HG03060 (cell line): ENCODE data around the gene ESR2.

ENCODE experiments used
- ATAC-seq: cut with Tn5 transposase; IDR thresholded peaks from one replicate; pipeline ENCODE4 v1.9.1; 2021; ENCODE audit warnings: low read depth, moderate number of reproducible peaks; ENCODE audit not compliant: unreplicated experiment

The ESR2 gene

GRCh38 chr14:64107438-64107837 lies 186.7 kb downstream of the ESR2 start:
- no peak for ATAC-seq

GRCh38 chr14:64098120-64098519 lies 196.1 kb downstream of the ESR2 start:
- ATAC-seq = no peak

- no peak for ATAC-seq
Observed at GRCh38 chr14:64095620-64096019, 198.6 kb downstream of the ESR2 start.

GRCh38 chr14:64092940-64093339 lies 201.2 kb downstream of the ESR2 start:
- ATAC-seq = no peak

- ATAC-seq = no peak
Observed at GRCh38 chr14:64092338-64092737, 201.8 kb downstream of the ESR2 start.

GRCh38 chr14:64091217-64091616 lies 203.0 kb downstream of the ESR2 start:
- ATAC-seq = no peak

- no peak for ATAC-seq
Observed at GRCh38 chr14:64089920-64090319, 204.3 kb downstream of the ESR2 start.

GRCh38 chr14:64088647-64088964 lies 205.6 kb downstream of the ESR2 start:
- no peak for ATAC-seq

GRCh38 chr14:64082837-64083236 lies 211.3 kb downstream of the ESR2 start:
- ATAC-seq = no peak

GRCh38 chr14:64081174-64081746 lies 212.9 kb downstream of the ESR2 start:
- no peak for ATAC-seq

- no peak for ATAC-seq
Observed at GRCh38 chr14:64080452-64080851, 213.7 kb downstream of the ESR2 start.

GRCh38 chr14:64075613-64076005 lies 218.6 kb downstream of the ESR2 start:
- ATAC-seq = no peak

GRCh38 chr14:64074961-64075612 lies 219.1 kb downstream of the ESR2 start:
- ATAC-seq = no peak

- ATAC-seq = no peak
Observed at GRCh38 chr14:64069634-64070359, 224.4 kb downstream of the ESR2 start.

- no peak for ATAC-seq
Observed at GRCh38 chr14:64064447-64064846, 229.7 kb downstream of the ESR2 start.

GRCh38 chr14:64062381-64063115 lies 231.6 kb downstream of the ESR2 start:
- no peak for ATAC-seq

- no peak for ATAC-seq
Observed at GRCh38 chr14:64061706-64062105, 232.5 kb downstream of the ESR2 start.

- ATAC-seq = no peak
Observed at GRCh38 chr14:64061115-64061514, 233.1 kb downstream of the ESR2 start.

- no peak for ATAC-seq
Observed at GRCh38 chr14:64060648-64061096, 233.5 kb downstream of the ESR2 start.

GRCh38 chr14:64060199-64060545 lies 234.0 kb downstream of the ESR2 start:
- no peak for ATAC-seq

GRCh38 chr14:64059454-64060198 lies 234.5 kb downstream of the ESR2 start:
- no peak for ATAC-seq
